ENCODE data around the gene ROR2. TPM values are rescaled to one million over a fixed set of nuclear protein-coding genes. Genes with fewer than 3 reads are reported as not detected.

Gene ROR2
- total and polyA plus RNA-seq, 2 donors (not counting 3 experiments of a cell fraction or from before 2014, with no cell fraction given) = not detected

- CTCF ChIA-PET = interaction anchor here (1.4 kb wide), 1 partner anchor 20 kb away, joined by 4 read pairs; no protein-coding TSS in a partner anchor
- Histone ChIP-seq H3K4me1 (ENCODE audit: control insufficient read depth, extremely low read depth, insufficient read depth, low read length) (peaks cover under 1% of the 10 kb centered on the region), H3K79me2 (ENCODE audit: control insufficient read depth, insufficient read depth, low read length) (no peaks in the 10 kb centered on the region), H3K4me3 (replicated peaks in 1 of 3; ENCODE audit: insufficient read depth in 1 of 3, low read depth in 1 of 3, low read length in 3 of 3) (no peak overlapping the region), H3K4me2 (ENCODE audit: insufficient read depth, low read length) (no peak overlapping the region), H3K27ac (ENCODE audit: insufficient read depth, low read depth, low read length) (no peak overlapping the region), H4K20me1 (replicated peaks; ENCODE audit: control insufficient read depth, extremely low read depth, insufficient read depth, low read length) (no peaks in the 10 kb centered on the region), H3K9me3 (replicated peaks; ENCODE audit: control insufficient read depth, insufficient read depth, low read length) (no peaks in the 10 kb centered on the region), H3K9ac (replicated peaks; ENCODE audit: extremely low read depth, insufficient read depth, low read length) (no peak overlapping the region), H2AFZ (ENCODE audit: low read depth, low read length) (no peak overlapping the region), H3K36me3 (ENCODE audit: control insufficient read depth in 2 of 2, extremely low read depth in 1 of 2, insufficient read depth in 2 of 2, low read length in 2 of 2) (no peaks in the 10 kb centered on the region), H3K9me1 (replicated peaks; ENCODE audit: control insufficient read depth, extremely low read depth, insufficient read depth, low read length) (no peaks in the 10 kb centered on the region), H3K27me3 (ENCODE audit: control insufficient read depth in 2 of 2, insufficient read depth in 2 of 2, low read length in 2 of 2) (no peaks in the 10 kb centered on the region)
- POLR2A ChIA-PET = no interaction called here
- intact Hi-C loops (cut with micrococcal nuclease) (no loop called here), dilution Hi-C loops (cut with MboI; ENCODE audit: extremely low pct_ligation_motif_present, low sequenced_read_pairs) (no loop called here)
- no TSS peak for BruUV-seq (replicated peaks)
- no peak for DNase-seq (ENCODE audit: low read depth, low spot score)
- no peak for FAIRE-seq
- no peak for TF ChIP-seq MYC (IDR thresholded peaks at IDR 0.05; ENCODE audit: low read depth, low read length)
Measured at GRCh38 chr9:91746904-91747303, 203.1 kb downstream of the ROR2 start.

DNA sequence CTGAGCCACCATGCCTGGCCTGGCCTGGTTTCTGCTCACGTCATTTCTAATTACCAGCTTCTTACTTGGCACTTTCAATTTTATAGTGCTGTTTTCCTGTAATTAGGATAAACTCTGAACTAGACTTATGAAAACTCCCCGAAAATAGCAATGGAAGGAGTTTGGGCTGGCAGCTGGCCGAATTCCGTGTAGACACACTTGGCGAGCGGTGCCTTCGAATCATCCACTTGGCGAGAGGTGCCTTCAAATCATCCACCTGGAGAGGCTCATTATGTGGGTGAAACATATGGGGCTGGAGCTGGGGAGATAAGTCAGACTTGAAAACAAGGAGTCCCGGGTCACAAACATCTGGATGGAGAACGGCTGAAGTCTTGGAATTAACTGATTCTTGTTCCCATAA, 203.7 kb downstream of the ROR2 start:
- ChIA-PET POLR2A (no interaction called here), CTCF (interaction anchor here (1.4 kb wide), 1 partner anchor 19 kb away, joined by 4 read pairs; no protein-coding TSS in a partner anchor)
- no peaks in the 10 kb centered on the region for H3K27me3 ChIP-seq (ENCODE audit: control insufficient read depth in 2 of 2, insufficient read depth in 2 of 2, low read length in 2 of 2)
- dilution Hi-C loops (cut with MboI; ENCODE audit: extremely low pct_ligation_motif_present, low sequenced_read_pairs) (no loop called here), intact Hi-C loops (cut with micrococcal nuclease) (no loop called here)
- no peaks in the 10 kb centered on the region for H3K79me2 ChIP-seq (ENCODE audit: control insufficient read depth, insufficient read depth, low read length)
- TF ChIP-seq, protein P1, sequence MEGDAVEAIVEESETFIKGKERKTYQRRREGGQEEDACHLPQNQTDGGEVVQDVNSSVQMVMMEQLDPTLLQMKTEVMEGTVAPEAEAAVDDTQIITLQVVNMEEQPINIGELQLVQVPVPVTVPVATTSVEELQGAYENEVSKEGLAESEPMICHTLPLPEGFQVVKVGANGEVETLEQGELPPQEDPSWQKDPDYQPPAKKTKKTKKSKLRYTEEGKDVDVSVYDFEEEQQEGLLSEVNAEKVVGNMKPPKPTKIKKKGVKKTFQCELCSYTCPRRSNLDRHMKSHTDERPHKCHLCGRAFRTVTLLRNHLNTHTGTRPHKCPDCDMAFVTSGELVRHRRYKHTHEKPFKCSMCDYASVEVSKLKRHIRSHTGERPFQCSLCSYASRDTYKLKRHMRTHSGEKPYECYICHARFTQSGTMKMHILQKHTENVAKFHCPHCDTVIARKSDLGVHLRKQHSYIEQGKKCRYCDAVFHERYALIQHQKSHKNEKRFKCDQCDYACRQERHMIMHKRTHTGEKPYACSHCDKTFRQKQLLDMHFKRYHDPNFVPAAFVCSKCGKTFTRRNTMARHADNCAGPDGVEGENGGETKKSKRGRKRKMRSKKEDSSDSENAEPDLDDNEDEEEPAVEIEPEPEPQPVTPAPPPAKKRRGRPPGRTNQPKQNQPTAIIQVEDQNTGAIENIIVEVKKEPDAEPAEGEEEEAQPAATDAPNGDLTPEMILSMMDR (IDR thresholded peaks at IDR 0.05; ENCODE audit: extremely low read depth in 1 of 2, insufficient read depth in 1 of 2, low read depth in 1 of 2, low read length in 2 of 2) = no peak
- no peak for TF ChIP-seq POLR2AphosphoS5 (IDR thresholded peaks at IDR 0.05; ENCODE audit: insufficient read depth, low read depth, low read length)
- TF ChIP-seq, protein P2, sequence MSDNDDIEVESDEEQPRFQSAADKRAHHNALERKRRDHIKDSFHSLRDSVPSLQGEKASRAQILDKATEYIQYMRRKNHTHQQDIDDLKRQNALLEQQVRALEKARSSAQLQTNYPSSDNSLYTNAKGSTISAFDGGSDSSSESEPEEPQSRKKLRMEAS (IDR thresholded peaks at IDR 0.05; ENCODE audit: insufficient read depth, insufficient read length) = no peak
- no peak for TF ChIP-seq EZH2 (IDR thresholded peaks at IDR 0.05; ENCODE audit: borderline replicate concordance, low read depth, low read length, severe bottlenecking)
- no peak for TF ChIP-seq JUN (IDR thresholded peaks at IDR 0.05; ENCODE audit: borderline replicate concordance, insufficient read depth, insufficient read length, low read depth)
- H3K9ac ChIP-seq (replicated peaks; ENCODE audit: extremely low read depth, insufficient read depth, low read length) = no peak overlapping the region
- H4K20me1 ChIP-seq (replicated peaks; ENCODE audit: control insufficient read depth, extremely low read depth, insufficient read depth, low read length) = no peaks in the 10 kb centered on the region
- no peak overlapping the region for H3K4me3 ChIP-seq (replicated peaks in 1 of 3; ENCODE audit: insufficient read depth in 1 of 3, low read depth in 1 of 3, low read length in 3 of 3)
- no peak overlapping the region for H2AFZ ChIP-seq (ENCODE audit: low read depth, low read length)
- FAIRE-seq (no peak), DNase-seq (ENCODE audit: low read depth, low spot score) (no peak)
- no peaks in the 10 kb centered on the region for H3K9me3 ChIP-seq (replicated peaks; ENCODE audit: control insufficient read depth, insufficient read depth, low read length)
- no peak overlapping the region for H3K4me2 ChIP-seq (ENCODE audit: insufficient read depth, low read length)
- no peak overlapping the region for H3K27ac ChIP-seq (ENCODE audit: insufficient read depth, low read depth, low read length)
- no peaks in the 10 kb centered on the region for H3K9me1 ChIP-seq (replicated peaks; ENCODE audit: control insufficient read depth, extremely low read depth, insufficient read depth, low read length)
- no peaks in the 10 kb centered on the region for H3K36me3 ChIP-seq (ENCODE audit: control insufficient read depth in 2 of 2, extremely low read depth in 1 of 2, insufficient read depth in 2 of 2, low read length in 2 of 2)
- no TSS peak for BruUV-seq (replicated peaks)
- peaks cover 6% of the 10 kb centered on the region for H3K4me1 ChIP-seq (ENCODE audit: control insufficient read depth, extremely low read depth, insufficient read depth, low read length)

Measured in endothelial cell of umbilical vein (primary cell).